Epithelial cell of esophagus (primary cell): ENCODE results near the gene NFRKB.

Experiments used
- DNase-seq: peaks from one replicate; pipeline ENCODE4 v3.0.0; 2010; ENCODE audit warnings: low read depth
- H3K4me3 ChIP-seq: 2 replicates; pipeline ENCODE4 v1.5.1; 2011; ENCODE audit warnings: mild to moderate bottlenecking, low read length, control low read depth
- CTCF ChIP-seq: IDR thresholded peaks from 2 replicates; pipeline ENCODE4 v1.5.1; 2011; ENCODE audit warnings: low read depth, mild to moderate bottlenecking, low read length, control low read depth, inconsistent platforms; ENCODE audit not compliant: insufficient read depth; ENCODE audit errors: missing control alignments

Gene NFRKB

DNA sequence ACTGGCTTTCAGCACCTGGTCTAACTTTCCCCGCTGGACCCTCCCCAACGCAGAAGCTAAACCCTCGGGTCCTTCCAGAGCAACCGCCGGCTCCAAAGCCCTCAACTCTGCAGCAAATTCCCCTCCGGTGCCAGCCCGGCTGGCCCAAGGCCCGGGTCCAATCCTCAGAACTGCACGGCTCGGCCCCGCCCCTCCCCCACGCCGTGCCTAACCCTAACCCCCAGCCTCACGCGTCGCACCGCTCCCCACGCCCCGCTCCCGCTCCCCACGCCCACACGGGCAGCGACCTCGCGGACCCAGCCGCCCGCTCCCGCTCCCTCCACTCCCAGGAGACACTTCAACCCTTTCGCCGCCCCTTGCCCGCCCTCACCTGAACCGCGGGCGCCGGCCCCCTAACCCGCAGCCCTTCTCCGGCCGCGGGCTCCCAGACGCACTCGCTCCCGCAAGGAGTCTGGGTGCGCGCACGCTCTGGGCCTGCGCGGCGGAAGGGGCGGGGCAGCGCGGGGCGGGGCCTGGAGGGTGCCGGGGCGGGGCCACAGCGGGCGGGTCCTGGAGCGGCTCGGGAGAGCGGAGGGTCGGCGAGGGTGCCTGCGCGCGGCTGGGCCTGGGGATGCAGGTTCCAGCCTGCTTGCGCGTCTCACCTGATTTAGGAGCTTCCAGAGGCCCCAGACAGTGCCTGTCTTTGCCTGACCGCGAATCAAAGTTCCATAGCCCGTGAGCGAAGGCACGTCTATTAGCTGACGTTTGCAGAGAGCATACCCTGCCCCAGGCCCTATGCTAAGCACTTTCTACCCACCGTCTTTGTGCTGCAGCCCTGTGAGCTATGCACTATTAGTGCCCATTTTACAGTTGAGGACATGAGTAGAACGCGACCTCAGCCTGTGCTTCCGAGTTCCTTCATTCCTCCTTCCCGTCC, at the start of gene NFRKB:
Gene NFRKB, minus strand, starts transcription at position 453 of the 916 bp plus-strand sequence. CDS start 2,729 bp downstream, outside the sequence.
- no peak for TF ChIP-seq CTCF
- peak; percentile 77 for DNase-seq
- peak within 1 kb of the TSS; percentile 83 for H3K4me3 ChIP-seq

DNA sequence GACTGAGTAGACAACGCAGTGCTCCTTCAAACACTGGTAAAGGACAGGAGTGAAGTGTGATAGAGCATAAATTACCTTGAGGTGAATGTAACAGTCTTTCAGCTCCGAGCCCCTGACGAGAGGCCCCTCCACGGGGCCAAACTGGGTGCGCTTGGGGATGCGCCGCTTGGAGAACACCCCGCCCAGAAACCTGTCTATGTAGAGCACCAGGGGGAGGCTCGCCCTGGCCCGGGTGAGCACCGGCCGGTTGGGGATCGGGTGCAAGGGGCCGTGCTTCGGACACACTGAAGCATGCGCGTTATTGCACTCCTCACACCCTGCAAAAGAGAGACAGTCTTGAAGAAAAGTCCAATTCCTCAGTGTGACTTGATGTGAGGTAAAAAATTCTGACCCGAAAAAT, 49.3 kb upstream of the NFRKB start:
- TF ChIP-seq CTCF = no peak
- DNase-seq = no peak
- no peak overlapping the region for H3K4me3 ChIP-seq

DNA sequence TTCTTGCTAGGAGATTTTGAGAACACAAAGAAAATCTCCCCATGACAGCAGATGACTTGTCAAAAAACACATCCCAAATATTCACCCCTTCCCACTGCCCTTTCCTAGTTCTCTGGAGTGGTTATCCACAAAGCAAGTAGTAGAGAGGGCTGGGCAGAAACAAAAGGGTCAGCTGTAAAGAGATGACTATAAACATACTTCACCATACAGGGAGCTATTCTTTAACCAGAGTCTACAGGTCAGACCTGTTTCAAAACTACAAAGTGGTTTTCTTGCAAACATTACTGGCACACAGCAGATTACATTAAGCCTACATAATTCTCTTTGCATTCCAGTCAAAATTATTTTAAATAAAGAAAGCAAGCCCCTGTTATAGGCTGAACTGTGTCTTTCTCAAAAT, 47.7 kb upstream of the NFRKB start:
- no peak overlapping the region for H3K4me3 ChIP-seq
- no peak for TF ChIP-seq CTCF
- DNase-seq = no peak

- TF ChIP-seq CTCF = no peak
- no peak overlapping the region for H3K4me3 ChIP-seq
- DNase-seq = no peak
Measured at GRCh38 chr11:129939510-129939909, 44.1 kb upstream of the NFRKB start.

DNA sequence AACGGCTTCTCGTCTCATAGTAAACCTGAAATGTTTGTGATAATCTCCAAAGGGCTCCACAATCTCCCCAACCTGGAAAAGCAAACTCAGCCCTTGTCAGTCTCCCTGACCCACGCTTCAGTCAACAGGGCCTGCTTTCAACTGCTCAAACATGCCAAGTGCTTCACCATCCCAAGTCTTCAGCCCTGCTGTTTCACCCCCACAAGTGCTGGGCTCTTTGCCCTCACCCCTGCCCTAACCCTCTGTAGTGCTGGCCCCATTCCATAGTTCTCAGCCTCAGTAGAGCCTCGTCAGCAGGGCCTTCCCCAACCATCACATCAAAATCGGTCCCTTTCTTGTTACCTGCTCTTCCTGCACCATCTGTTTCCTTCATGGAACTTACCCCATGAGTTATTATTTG, 43.4 kb upstream of the NFRKB start:
- no peak for DNase-seq
- no peak overlapping the region for H3K4me3 ChIP-seq
- no peak for TF ChIP-seq CTCF

DNA sequence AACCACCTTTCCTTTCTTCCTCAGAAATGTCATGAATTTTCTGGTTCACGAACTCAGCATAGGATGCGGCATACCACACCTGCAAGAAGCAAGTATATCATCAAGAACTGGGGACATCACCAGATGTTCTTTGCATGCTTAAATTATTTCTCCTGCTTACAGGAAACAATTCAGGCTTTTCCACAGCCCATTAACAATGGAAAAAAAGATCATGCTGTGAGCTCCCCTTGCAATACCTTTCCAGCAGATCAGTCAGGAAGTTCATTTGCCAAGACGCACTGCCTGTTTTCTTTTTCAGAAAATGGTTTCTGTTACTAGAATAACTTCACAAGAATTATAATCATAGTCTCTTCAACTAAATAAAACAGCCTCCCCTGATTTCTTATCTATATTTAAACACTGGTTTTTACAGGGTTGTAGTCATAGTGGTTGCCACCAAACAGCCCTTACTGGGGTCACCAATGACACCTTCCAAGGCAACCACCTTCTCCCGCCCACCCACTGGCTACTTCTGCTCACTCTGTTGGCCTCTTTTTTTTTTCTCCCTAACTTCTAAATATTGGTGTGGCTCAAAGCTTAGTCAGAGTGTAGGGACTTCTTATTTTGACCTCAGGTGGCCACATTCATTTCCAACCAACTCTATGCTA, 42.3 kb upstream of the NFRKB start:
- TF ChIP-seq CTCF = no peak
- no peak overlapping the region for H3K4me3 ChIP-seq
- no peak for DNase-seq
